Measurements from ENCODE around the gene PTPRA. TPM values are rescaled to one million over a fixed set of nuclear protein-coding genes. Genes with fewer than 3 reads are reported as not detected.
A peak's percentile ranks its signal among the peaks of the same experiment; 100 is the strongest.

The PTPRA gene
- total and polyA plus RNA-seq, 2 of the 4 experiments (the other 2 are of a cell fraction): 35.0 to 50.0 TPM

- H4K20me1 ChIP-seq (ENCODE audit: insufficient read depth, low read length): peaks cover 26% of the 10 kb centered on the region
- WGBS, 2 experiments (ENCODE audit: extremely low coverage in 2 of 2, insufficient read length in 1 of 2): 33% methylated on average over 1 of the region's 7 CpGs; no CpG with 5 or more reads in 1 of the 2 experiments
Observed at GRCh38 chr20:2874456-2874855, 1.2 kb downstream of the PTPRA start.

More at GRCh38 chr20:2874456-2874855, 1.2 kb downstream of the PTPRA start:
- Histone ChIP-seq H4K8ac (ENCODE audit: low read depth in 2 of 2, low read length in 2 of 2) (no peak overlapping the region; a peak in 1 of 4 replicates), H3K9ac (ENCODE audit: low read depth, low read length) (peak overlapping the region; percentile 69), H2BK15ac (ENCODE audit: low read depth, low read length) (no peak overlapping the region), H3K36me3 (ENCODE audit: control insufficient read depth, insufficient read depth, low read length) (no peaks in the 10 kb centered on the region), H3K4me3 (ENCODE audit: insufficient read depth, low read depth, low read length) (peak overlapping the region; percentile 97), H3K9me3 (ENCODE audit: control insufficient read depth, insufficient read depth, low read length) (no peaks in the 10 kb centered on the region), H3K18ac (ENCODE audit: low read depth, low read length) (no peak overlapping the region), H3K4ac (ENCODE audit: low read depth, low read length) (no peak overlapping the region), H2AK9ac (replicated peaks; ENCODE audit: low read depth, low read length, poor library complexity) (no peak overlapping the region), H2BK120ac (ENCODE audit: low read depth, low read length) (no peak overlapping the region), H2BK5ac (ENCODE audit: low read depth, low read length, poor library complexity, severe bottlenecking) (no peak overlapping the region), H3K27ac (ENCODE audit: insufficient read depth, low read length) (no peak overlapping the region; the same call in 1 of the 2 replicates), H4K91ac (ENCODE audit: insufficient read depth, low read depth, low read length) (no peak overlapping the region), H3K27me3 (ENCODE audit: control insufficient read depth, insufficient read depth, low read length) (no peaks in the 10 kb centered on the region), H2AFZ (replicated peaks; ENCODE audit: low read length, poor library complexity) (peak overlapping the region; percentile 7), H3K56ac (ENCODE audit: extremely low read depth, insufficient read depth, low read length) (no peak overlapping the region), H3K14ac (replicated peaks; ENCODE audit: low read depth, low read length) (0 out of 2 replicates have a peak overlapping the region, but pooled peaks have one; percentile 1), H3K79me1 (ENCODE audit: low read depth in 1 of 2, low read length in 2 of 2) (peaks cover 12 to 57% of the 10 kb centered on the region in 2 experiments), H3K4me1 (ENCODE audit: control insufficient read depth, insufficient read depth, low read length) (peaks cover 15% of the 10 kb centered on the region), H4K5ac (ENCODE audit: low read depth, low read length) (no peak overlapping the region), H2AK5ac (ENCODE audit: low read depth, low read length) (no peak overlapping the region), H2BK20ac (ENCODE audit: low read depth, low read length) (no peak overlapping the region), H3K9me1 (ENCODE audit: insufficient read depth, low read length) (peaks cover 22% of the 10 kb centered on the region), H3K23ac (ENCODE audit: low read depth, low read length) (peak overlapping the region; percentile 1), H3K4me2 (ENCODE audit: low read depth, low read length) (peak overlapping the region; percentile 89)
- ChIA-PET CTCF (no interaction called here), POLR2A (ENCODE audit: unreplicated experiment) (no interaction called here)
- in situ Hi-C loops (cut with MboI; ENCODE audit: low sequenced_read_pairs) (loop anchor here (10.0 kb wide), 1 partner anchor 120 kb away; no protein-coding TSS in a partner anchor), intact Hi-C loops (cut with micrococcal nuclease) (no loop called here), dilution Hi-C loops (cut with HindIII; ENCODE audit: low sequenced_read_pairs, unreplicated experiment) (no loop called here)
- TF ChIP-seq POLR2A (IDR thresholded peaks at IDR 0.05; ENCODE audit: low read depth, low read length) (no peak), BHLHE40 (IDR thresholded peaks at IDR 0.05; ENCODE audit: low read depth, low read length) (no peak), CTCF (conservative IDR thresholded peaks at IDR 0.05; ENCODE audit: low read depth, low read length) (no peak), USF2 (IDR thresholded peaks at IDR 0.05; ENCODE audit: low read depth, low read length) (no peak), CEBPB (IDR thresholded peaks at IDR 0.05; ENCODE audit: low read depth, low read length) (no peak), RAD21 (IDR thresholded peaks at IDR 0.05; ENCODE audit: low read length) (no peak), ELK1 (IDR thresholded peaks at IDR 0.05; ENCODE audit: borderline replicate concordance, low read depth, low read length) (no peak), MXI1 (IDR thresholded peaks at IDR 0.05; ENCODE audit: borderline replicate concordance, low read depth, low read length) (no peak)
- ATAC-seq (ENCODE audit: low read depth): no peak
- no TSS peak for BruUV-seq (replicated peaks)
- DNase-seq: peak; percentile 39

All from IMR-90 (cell line).